NCI-H146 treated with DMSO at 0.1 percent for 48 hours (cell line): ENCODE measurements around the gene KCNAB2.

ENCODE experiments used
- DNase-seq: peaks from one replicate; lab custom pipeline; 2025; ENCODE audit not compliant: unreplicated experiment; lab: John Stamatoyannopoulos, UW

KCNAB2 gene

DNA sequence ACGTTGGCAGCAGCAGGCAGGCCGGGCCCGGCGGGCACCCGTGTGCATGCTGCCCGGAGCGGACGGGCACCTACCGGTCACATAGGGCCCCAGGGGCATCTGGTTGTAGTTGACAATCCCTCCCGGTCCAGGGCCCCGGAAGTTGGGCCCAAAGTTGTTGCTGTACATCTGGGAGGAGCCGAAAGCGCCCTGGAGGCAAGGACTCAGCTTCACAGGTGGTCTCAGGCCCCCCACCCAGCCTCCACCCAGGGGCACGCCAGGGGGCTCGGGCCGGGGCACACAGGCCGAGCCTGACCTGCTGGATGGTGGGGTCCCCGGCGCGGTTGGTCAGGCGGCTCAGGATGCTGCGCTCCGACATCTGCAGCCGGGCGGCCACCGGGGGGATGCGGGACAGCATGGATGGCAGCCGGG lies 60.6 kb downstream of the KCNAB2 start:
- no peak for DNase-seq

DNA sequence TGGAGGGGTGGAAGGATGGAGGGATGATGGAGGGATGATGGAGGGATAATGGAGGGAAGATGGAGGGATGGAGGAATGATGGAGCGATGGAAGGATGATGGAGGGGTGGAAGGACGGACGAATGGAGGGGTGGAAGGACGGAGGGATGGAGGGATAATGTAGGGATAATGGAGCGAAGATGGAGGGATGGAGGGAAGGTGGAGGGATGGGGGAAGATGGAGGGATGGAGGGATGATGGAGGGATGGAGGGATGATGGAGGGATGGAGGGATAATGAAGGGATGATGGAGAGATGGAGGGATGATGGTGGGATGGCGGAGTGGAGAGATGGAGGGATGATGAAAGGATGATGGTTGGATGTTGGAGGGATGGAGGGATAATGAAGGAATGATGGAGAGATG lies 61.3 kb downstream of the KCNAB2 start:
- DNase-seq = no peak

DNA sequence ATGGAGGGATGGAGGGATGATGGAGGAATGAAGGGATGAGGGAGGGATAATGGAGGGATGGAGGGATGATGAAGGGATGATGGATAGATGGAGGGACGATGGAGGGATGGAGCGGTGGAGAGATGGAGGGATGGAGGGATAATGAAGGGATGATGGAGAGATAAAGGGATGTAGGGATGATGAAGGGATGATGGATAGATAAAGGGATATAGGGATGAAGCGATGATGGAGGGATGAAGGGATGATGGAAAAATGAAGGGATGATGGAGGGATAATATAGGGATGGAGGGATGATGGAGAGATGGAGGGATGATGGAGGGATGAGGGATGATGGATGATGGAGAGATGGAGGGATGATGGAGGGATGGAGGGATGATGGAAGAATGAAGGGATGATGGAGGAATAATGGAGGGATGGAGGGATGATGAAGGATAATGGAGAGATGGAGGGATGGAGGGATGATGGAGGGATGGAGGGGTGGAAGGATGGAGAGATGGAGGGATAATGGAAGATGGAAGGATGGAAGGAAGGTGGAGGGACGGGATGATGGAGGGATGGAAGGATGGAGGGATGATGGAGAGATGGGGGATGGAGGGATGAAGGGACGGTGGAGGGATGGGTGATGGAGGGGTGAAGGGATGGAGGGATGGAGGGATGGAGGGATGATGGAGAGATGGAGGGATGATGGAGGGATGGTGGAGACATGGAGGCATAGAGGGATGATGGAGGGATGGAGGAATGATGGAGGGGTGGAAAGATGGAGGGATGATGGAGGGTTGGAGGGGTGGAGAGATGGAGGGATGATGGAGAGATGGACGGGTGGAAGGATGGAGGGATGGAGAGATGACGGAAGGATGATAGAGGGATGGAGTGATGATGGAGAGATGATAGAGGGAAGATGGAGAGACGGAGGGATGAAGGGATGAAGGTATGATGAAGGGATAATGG lies 62.0 kb downstream of the KCNAB2 start:
- no peak for DNase-seq

DNA sequence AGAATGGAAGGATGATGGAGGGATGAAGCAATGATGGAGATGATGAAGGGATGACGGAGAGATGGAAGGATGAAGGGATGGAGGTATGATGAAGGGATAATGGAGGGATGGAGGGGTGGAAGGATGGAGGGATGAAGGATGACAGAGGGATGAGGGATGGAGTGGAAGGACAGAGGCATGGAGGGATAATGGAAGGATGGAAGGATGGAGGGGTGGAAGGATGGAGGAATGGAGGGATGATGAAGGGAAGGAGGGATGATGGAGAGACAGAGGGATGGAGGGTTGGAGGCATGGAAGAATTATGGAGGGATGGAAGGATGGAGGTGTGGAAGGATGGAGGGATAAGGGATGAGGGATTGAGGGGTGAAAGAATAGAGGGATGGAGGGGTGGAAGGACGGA lies 62.8 kb downstream of the KCNAB2 start:
- no peak for DNase-seq

DNA sequence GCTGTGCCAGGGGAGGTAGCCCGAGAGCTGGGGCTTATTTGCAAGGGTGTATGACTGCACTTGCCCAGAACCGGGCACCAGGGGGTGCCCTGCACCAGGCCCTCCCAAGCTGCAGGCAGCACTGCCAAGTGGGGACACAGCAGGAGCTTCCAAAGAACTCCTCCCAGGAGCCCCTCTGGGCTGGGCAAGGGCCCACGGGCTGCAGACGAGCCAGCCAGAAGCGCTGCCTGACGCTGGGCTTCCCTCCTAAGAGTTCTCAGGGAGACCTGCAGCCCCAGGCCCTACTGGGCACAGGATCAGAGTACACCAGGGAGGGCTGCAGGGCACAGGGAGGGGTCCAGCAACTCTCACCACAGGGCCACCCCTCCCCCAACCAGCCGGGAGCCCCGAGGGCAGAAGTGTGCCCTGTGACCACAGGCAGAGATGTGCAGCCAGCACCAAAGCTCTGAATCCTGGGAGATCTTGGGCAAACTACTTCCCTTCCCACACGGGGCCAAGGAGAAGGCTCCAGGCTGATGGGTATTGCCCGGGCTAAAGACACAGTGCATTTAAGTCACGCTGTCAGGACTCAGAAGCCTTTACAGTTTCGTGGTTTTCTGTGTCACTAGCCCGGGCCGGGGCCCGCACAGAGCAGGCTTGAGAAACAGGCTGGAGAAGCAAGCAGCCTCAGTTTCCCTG lies 63.4 kb downstream of the KCNAB2 start:
- DNase-seq = peak; percentile 14

DNA sequence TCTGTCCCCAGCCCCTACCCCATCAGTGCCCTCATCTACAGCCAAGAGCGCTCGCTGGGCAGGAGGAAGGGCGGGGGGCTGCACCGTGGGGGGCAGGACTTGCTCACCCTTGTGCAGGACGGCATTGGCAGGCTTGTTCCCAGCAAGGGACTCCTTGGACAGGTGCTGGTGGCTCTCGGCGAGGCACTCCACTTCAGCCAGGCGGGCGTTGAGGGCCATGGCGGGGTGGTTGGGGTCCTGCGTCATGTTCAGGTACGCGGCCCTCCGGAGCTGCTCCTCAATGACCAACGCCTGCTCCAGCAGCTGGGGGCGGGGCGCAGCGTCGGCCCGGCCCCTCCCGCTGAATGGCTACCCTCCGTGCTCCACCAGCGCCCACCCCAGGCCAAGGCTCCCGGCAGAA lies 64.0 kb downstream of the KCNAB2 start:
- no peak for DNase-seq

DNA sequence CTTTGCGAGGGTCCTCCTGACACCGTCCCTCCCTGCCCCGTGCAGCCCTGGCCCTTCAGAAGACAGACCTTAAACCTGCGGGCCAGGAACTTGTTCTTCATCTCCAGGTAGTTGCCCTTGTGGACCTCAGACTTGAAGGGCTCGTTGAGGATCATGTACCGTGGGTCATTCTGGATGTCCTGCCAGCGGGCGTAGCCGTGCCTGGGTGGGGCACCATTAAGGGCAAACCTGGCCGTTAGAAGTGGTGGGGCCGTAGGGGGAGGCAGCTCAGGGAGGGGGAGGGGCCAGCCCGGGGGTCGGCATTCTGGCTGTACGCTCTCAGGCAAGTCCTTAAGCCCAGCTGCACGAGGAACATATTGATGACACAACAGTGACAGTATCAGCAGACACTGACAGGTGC lies 64.6 kb downstream of the KCNAB2 start:
- DNase-seq = no peak

DNA sequence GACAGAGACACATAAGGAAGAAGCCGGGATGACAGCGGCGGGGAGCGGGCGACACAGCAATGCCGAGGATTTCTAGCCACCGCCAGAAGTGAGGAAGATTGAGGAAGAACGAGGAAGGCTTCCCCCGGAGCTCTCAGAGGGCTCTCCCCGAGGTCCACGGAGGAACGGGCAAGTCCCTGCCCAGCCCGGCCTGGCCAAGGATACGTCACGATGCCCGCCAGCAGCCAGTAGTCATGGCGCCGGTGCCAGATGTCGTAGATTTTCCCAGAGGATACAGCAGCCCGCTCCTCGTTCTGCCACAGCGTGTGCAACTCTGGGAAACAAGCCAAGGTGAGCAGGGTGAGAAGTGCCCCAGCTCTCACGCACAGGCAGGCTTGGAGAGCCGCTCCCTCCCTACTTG lies 65.9 kb downstream of the KCNAB2 start:
- DNase-seq = no peak

DNA sequence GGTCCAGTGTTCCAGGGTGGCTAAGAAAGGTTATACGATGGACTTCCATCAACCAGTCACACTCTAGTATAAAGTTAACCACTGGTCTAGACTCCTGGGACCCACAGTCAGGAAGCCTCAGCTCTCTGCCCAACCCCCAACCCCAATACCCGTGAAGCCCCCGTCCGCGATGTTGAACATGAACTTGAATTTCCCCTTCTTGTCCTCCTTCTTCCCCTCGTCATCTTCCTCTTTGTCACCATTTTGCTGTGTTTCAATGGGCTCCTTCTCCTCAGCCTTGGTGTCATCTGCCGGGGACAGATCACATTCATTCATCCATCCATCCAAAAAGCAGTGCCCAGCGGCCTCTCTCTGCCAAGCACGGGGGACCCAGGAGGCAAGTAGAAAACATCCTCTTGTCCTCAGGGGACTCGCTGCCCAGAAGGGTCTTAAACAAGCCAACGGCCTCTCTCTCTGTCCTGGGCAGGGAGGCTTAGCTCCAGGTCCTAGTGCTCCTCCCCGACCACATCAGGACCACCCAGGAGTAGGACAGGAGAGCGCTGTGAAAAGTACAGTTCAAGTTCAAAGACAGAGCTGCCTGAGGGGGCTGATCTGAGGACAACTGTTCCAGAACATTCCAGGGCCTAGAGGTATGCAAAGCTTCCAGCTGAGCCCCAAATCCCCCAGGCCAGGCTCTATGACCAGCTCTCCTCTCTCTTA lies 66.5 kb downstream of the KCNAB2 start:
- DNase-seq = no peak

DNA sequence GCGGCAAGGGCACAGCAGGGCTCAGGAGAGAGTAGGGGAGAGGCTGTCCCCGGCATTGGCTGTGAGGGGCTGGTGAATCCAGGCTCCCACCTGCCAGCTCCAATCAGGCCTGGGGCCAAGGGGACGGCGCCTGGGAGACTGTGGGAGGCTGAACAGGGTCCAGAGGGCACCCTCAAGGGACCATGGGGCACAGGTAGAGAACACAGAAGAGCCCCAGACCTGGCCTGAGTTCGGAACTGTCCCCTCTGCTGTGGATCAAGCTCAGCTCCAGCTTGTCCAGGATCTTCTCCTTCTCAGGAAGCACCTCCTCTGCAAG lies 67.0 kb downstream of the KCNAB2 start:
- DNase-seq = no peak

DNA sequence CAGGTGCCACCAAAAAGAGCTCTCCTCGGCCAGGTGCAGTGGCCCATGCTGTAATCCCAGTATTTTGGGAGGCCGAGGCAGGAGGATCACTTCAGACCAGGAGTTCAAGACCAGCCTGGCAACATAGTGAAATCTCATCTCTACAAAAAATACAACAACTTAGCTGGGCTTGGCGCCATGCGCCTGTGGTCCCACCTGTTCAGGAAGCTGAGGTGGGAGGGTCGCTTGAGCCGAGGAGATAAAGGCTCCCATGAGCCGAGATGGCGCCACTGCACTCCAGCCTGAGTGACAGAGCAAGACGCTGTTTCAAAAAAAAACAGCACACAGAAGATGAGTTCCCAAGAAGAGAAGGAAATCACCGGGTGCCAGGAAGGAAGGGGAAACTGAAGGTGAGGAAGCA lies 67.4 kb downstream of the KCNAB2 start:
- DNase-seq = no peak

DNA sequence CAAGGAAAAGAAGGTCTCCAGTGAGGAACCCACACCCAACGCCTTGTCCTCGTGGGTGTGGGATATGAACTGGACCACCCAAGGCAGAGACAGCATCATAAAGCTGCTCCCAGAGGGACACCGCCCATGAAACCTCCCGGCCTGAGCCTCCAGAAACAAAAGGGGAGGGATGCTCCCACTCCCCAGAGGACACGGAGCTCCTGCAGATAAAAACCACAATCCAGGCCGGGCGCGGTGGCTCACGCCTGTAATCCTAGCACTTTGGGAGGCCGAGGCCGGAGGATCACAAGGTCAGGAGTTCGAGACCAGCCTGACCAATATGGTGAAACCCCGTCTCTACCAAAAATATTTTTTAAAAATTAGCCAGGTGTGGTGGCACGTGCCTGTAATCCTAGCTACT lies 68.1 kb downstream of the KCNAB2 start:
- no peak for DNase-seq

DNA sequence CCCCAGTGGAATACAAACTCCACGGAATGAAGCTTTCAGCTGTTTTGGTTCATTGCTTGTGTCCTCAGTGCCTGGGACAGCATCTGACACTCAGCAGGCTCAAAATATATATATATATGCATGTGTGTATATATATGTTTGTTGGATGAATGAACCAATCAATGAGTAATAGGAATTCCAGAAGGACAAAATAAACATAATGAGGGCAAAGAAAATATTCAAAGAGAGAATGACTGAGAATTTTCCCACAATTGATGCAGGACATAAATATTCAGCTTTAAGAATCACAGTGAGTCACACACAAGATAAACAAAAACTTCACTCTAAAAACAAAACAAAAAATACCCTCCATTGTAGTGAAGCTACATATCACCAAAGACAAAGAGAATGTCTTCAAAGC lies 70.4 kb downstream of the KCNAB2 start:
- DNase-seq = no peak

DNA sequence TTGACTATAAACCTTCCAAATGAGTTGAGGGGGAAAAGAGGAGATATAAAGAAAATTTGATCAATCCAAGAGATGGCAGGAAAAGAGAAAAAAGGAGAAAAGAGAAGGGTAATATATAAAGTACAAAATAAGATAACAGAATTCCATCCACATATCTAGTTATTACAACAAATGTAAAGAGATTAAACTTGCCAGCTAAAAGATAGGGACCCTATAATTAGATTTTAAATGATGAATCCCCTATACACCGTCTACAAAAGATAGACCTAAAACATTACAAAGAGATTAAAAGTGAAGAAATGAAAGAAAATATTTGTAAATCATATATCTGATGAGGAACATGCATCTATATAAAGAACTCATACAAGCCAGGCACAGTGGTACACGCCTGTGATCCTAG lies 71.4 kb downstream of the KCNAB2 start:
- no peak for DNase-seq

DNA sequence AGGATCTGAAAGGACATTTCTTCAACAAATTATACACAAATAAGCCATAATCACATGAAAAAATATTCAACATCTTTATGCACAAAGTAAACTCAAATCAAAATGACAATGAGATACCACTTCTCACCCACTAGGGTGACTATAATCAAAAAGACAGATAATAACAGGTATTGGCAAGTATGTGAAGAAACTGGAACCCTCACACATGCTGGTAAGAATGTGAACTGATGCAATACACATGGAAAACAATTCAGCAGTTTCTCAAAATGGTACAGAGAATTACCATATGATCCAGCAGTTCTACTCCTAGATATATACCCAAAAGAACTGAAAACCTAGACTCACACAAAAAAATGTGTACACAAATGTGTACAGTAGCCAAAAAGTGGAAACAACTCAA lies 71.9 kb downstream of the KCNAB2 start:
- DNase-seq = no peak

DNA sequence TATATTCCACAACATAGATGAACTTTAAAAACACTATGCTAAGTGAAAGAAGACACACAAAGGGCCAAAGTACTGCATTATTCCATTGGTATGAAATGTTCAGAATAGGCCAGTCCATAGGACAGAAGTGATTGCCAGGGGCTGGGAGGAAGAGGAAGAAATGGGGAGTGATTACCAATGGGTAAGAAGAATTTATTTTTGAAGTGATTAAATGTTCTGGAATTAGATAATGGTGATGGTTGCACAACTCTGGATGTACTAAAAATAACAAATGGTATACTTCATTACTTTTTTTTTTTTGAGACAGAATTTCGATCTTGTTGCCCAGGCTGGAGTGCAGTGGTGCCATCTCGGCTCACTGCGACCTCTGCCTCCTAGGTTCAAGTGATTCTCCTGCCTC lies 72.7 kb downstream of the KCNAB2 start:
- no peak for DNase-seq

DNA sequence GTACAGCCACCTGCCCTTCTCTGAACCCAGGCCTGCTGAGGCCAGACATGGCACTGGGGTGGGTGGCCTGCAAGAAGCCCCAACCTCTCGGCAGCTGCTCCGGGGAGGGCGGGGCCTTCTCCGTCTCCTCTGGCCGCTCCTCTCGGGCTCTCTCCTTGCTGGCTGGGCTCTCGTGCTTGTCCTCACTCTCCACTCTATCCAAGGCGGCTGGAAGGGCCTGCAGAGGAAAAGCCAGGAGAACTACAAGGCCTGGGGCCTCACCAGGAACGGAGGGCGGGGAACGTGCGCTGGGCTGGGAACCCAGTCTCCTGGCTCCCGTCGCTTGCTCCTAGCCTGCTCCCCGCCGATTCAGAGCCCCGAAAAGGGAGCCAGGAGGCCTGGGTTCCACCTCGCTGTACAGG lies 75.3 kb downstream of the KCNAB2 start:
- DNase-seq = no peak

DNA sequence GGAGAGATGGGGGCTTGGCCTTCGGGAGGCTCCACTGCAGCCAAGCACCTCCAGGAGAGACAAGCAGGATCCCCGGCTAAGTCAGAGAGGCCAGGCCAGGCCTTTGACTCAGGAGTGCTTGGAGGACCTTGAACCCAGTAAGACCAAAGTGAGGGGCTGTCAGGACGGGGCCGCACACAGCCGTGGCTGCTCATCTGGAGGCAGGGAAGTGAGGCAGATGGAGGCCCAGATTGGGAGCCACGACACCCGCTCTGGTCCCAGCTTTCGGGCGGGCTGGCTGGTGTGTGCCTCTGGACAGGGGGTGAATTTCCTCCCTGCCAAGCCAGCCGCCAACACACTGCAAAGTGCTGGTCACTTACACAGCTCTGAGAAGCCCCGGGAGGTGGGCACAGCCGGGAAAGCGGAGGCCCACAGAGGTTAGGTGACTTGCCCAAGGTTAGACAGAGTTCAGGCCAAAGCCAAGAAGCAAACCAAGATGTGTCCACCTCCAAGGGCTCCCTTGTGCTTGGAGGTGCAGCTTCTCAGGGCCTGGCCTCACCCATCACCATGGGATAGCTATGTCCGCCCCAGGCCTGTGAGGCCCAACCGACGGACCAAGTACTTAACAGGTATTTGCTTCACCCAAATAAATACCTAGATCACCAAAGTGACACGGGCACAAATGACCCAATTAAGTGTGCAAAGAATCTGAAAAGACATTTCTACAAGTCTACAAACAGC lies 76.1 kb downstream of the KCNAB2 start:
- no peak for DNase-seq

DNA sequence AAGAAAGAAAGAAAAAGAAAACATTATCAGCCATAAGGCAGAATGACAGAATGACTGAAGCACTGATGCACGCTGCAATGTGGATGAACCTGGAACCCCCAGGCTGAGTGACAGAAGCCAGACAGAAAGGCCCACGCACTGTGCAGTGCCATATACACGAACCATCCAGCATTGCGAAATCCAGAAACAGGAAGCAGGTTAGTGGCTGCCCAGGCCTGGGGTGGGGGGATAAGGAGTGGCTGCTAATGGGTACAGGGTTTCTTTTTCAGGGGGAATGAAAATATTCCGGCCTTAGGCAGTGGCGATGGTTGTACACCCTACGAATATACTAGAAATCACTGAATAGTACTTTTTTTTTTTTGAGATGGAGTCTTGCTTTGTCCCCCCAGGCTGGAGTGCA lies 77.4 kb downstream of the KCNAB2 start:
- DNase-seq = no peak

DNA sequence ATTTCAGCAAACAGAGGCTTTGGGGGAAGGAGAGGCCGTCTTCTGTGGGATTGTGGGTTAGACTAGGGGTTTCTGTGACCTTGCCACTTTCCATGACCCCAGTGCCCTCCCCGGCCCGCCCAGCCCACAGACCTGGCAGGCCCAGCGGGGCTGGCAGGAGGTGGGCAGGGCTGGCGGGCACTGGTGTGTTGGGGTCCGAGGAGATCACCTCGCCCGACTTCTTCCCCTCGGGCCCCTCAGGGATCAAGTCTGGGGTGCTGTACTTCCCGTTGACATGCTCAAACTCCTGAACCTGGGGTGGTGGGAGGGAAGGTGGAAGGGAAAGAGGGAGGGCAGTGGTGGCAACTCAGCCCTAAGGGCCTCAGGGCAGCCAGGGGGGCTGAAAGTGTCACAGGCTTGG lies 78.1 kb downstream of the KCNAB2 start:
- no peak for DNase-seq

DNA sequence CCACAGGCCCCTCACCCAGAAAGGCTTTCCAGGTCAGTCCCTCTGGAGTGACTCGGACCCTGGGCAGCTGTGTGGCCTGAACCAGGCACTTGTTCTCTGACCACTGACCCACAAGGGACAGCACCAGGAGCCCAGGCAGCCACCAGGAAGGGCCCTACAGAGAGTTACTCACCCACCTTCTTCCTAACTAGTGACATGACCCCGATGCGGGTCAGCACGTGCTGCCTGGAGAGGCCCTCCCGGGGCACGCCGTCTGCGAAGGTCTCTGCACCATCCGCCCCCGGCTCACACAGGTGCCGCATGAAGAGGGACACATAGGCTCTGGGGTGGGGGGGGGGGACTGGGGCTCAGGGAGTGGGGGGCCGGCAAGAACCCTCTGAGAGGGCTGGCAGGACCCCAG lies 78.7 kb downstream of the KCNAB2 start:
- no peak for DNase-seq
